ENCODE results near the gene FAM107B. TPM values are rescaled to one million over a fixed set of nuclear protein-coding genes. Genes with fewer than 3 reads are reported as not detected.

Gene FAM107B
- total RNA-seq, 1 donor from 2014 or later = 50.9 TPM

- TF ChIP-seq CTCF (conservative IDR thresholded peaks at IDR 0.05) = no peak
- H3K36me3 Mint-ChIP-seq = peaks cover 6% of the 10 kb centered on the region
- DNase-seq (ENCODE audit: extremely low spot score, unreplicated experiment) = no peak
- no peaks in the 10 kb centered on the region for H3K9me3 Mint-ChIP-seq
- H3K27ac Mint-ChIP-seq = peak overlapping the region; percentile 76
- peaks cover 62% of the 10 kb centered on the region for H3K4me1 Mint-ChIP-seq (ENCODE audit: unreplicated experiment)
- H3K27me3 Mint-ChIP-seq = no peaks in the 10 kb centered on the region
- peak overlapping the region; percentile 46 for H3K4me3 Mint-ChIP-seq
Measured at GRCh38 chr10:14554491-14555205, 220.0 kb downstream of the FAM107B start.

- TF ChIP-seq CTCF (conservative IDR thresholded peaks at IDR 0.05) = no peak
- Mint-ChIP-seq H3K4me1 (ENCODE audit: unreplicated experiment) (peaks cover 65% of the 10 kb centered on the region), H3K9me3 (no peaks in the 10 kb centered on the region), H3K36me3 (peaks cover 6% of the 10 kb centered on the region), H3K27me3 (no peaks in the 10 kb centered on the region), H3K4me3 (peak overlapping the region; percentile 46), H3K27ac (peak overlapping the region; percentile 76)
- no peak for DNase-seq (ENCODE audit: extremely low spot score, unreplicated experiment)
Measured at GRCh38 chr10:14554091-14554490, 220.6 kb downstream of the FAM107B start.

- H3K9me3 Mint-ChIP-seq = no peaks in the 10 kb centered on the region
- H3K36me3 Mint-ChIP-seq = peaks cover 6% of the 10 kb centered on the region
- peaks cover 63% of the 10 kb centered on the region for H3K4me1 Mint-ChIP-seq (ENCODE audit: unreplicated experiment)
- TF ChIP-seq CTCF (conservative IDR thresholded peaks at IDR 0.05) = no peak
- H3K27ac Mint-ChIP-seq = peak overlapping the region; percentile 27
- no peak for DNase-seq (ENCODE audit: extremely low spot score, unreplicated experiment)
- H3K27me3 Mint-ChIP-seq = no peaks in the 10 kb centered on the region
- H3K4me3 Mint-ChIP-seq = peak overlapping the region; percentile 19
Measured at GRCh38 chr10:14553448-14553847, 221.2 kb downstream of the FAM107B start.

GRCh38 chr10:14552015-14552414, 222.7 kb downstream of the FAM107B start:
- no peak for DNase-seq (ENCODE audit: extremely low spot score, unreplicated experiment)
- peak overlapping the region; percentile 5 for H3K27ac Mint-ChIP-seq
- no peak for TF ChIP-seq CTCF (conservative IDR thresholded peaks at IDR 0.05)
- peaks cover 9% of the 10 kb centered on the region for H3K36me3 Mint-ChIP-seq
- peaks cover 55% of the 10 kb centered on the region for H3K4me1 Mint-ChIP-seq (ENCODE audit: unreplicated experiment)
- H3K27me3 Mint-ChIP-seq = no peaks in the 10 kb centered on the region
- H3K4me3 Mint-ChIP-seq = peak overlapping the region; percentile 1
- no peaks in the 10 kb centered on the region for H3K9me3 Mint-ChIP-seq

GRCh38 chr10:14550471-14550981, 224.2 kb downstream of the FAM107B start:
- no peak for TF ChIP-seq CTCF (conservative IDR thresholded peaks at IDR 0.05)
- H3K9me3 Mint-ChIP-seq = no peaks in the 10 kb centered on the region
- peak overlapping the region; percentile 71 for H3K27ac Mint-ChIP-seq
- H3K4me3 Mint-ChIP-seq = peak overlapping the region; percentile 2
- peaks cover 9% of the 10 kb centered on the region for H3K36me3 Mint-ChIP-seq
- H3K4me1 Mint-ChIP-seq (ENCODE audit: unreplicated experiment) = peaks cover 53% of the 10 kb centered on the region
- H3K27me3 Mint-ChIP-seq = no peaks in the 10 kb centered on the region
- no peak for DNase-seq (ENCODE audit: extremely low spot score, unreplicated experiment)

Data from type B pancreatic cell (in vitro differentiated cells).